SU-DHL-6 (cell line): Measurements from ENCODE around the gene PDCD7.

Source experiments
- EZH2phosphoT487 ChIP-seq: fragments of 200-600 bp; sonication (generic), shearing (Covaris generic); conservative IDR thresholded peaks from 2 replicates; pipeline ENCODE4 v1.6.1; 2018; ENCODE audit warnings: mild to moderate bottlenecking, antibody characterized with exemption, low read length, moderate library complexity, mixed read lengths
- TF ChIP-seq, protein P1 (sequence below): fragments of 200-600 bp; sonication (generic); IDR thresholded peaks from one replicate; pipeline ENCODE4 v1.5.1; 2017; ENCODE audit warnings: antibody characterized with exemption, mild to moderate bottlenecking, low read length, moderate library complexity; ENCODE audit not compliant: insufficient read depth, poor library complexity, severe bottlenecking

DNA sequence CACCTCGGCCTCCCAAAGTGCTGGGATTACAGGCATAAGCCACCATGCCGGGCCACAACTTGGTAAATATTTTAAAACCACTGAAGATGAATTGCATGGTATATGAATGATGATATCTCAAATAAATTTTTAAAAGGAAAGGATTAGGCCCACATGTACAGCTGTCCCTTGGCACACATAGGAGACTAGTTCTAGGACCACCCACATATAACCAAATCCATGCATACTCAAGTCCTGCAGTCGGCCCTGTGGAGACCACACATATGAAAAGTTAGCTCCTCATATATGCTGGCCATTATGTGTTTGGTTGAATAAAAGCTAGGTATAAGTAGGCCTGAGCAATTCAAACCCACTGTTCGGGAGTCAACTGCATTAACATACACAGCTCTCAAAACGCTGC, 40.9 kb upstream of the PDCD7 start:
- TF ChIP-seq EZH2phosphoT487 = no peak
- TF ChIP-seq, protein P1, sequence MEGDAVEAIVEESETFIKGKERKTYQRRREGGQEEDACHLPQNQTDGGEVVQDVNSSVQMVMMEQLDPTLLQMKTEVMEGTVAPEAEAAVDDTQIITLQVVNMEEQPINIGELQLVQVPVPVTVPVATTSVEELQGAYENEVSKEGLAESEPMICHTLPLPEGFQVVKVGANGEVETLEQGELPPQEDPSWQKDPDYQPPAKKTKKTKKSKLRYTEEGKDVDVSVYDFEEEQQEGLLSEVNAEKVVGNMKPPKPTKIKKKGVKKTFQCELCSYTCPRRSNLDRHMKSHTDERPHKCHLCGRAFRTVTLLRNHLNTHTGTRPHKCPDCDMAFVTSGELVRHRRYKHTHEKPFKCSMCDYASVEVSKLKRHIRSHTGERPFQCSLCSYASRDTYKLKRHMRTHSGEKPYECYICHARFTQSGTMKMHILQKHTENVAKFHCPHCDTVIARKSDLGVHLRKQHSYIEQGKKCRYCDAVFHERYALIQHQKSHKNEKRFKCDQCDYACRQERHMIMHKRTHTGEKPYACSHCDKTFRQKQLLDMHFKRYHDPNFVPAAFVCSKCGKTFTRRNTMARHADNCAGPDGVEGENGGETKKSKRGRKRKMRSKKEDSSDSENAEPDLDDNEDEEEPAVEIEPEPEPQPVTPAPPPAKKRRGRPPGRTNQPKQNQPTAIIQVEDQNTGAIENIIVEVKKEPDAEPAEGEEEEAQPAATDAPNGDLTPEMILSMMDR = no peak
